ENCODE measurements around the gene CNTNAP4. TPM values are rescaled to one million over a fixed set of nuclear protein-coding genes. Genes with fewer than 3 reads are reported as not detected.

The CNTNAP4 gene
- not detected in 2 replicates for total RNA-seq (2014; rRNA removed; shearing (Covaris generic))

DNA sequence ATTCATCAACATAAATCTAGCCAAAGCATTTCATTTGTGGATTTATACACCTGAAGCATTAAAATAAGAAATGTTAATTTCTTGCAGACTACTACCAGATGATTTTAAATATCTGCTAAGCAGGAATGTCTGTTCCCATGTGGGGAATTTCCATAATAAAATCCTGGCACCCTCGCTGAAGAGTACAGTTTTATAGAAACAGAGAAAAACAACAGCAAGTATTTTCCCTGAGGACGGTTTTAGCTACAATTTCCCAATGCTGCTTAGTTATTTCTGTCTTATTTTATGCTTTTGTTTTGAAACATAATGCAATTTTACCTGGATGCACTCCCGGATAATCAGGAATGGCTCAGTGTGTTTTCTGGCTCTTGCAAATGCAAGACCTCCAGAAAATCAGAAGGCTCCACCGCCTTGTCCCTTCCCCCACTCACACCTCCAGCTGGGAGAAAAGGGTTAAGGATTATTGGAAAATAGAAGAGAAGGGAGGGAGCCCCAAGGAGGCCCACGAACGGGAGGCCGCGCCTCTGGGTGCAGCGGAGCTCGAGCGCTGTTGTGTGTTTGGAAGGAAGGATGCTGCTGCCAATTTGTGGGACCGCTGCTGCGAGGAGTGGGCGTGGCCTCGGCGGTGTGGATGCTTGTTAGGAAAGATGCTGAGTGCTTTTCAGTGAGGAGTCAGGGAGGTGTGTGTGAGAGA, at the start of gene CNTNAP4:
Gene CNTNAP4, plus strand, starts transcription at position 657 of the 694 bp plus-strand sequence. CDS start 262 bp downstream, outside the sequence.
- in situ Hi-C loops (cut with HindIII; ENCODE audit: low sequenced_read_pairs): no loop called here
- DNase-seq (ENCODE audit: low spot score): peak; percentile 95

DNA sequence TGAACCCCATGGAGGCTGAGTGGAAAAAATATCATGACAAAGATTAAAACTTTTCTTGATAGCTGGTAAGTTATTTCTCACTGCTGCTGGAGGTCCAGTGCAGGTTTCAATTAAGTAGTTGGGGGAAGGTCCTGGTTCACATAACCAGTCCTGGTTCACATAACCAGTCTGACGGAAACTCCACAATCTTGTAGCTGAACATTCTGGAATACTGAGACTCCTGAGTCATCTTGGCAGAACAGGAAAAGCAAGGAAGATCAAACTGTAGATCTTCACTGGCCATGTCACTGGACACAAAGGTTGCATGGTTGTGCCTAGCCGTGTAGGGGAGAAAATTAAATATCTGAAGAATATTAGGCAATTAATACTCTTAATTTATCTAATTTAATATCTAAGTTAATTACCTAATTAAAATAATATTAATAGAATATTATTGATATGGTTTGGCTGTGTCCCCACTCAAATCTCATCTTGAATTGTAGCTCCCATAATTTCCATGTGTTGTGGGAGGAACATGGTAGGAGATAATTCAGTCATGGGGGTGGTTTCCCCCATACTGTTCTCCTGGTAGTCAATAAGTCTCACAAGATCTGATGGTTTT, 48.6 kb upstream of the CNTNAP4 start:
- in situ Hi-C loops (cut with HindIII; ENCODE audit: low sequenced_read_pairs): no loop called here
- DNase-seq (ENCODE audit: low spot score): no peak

DNA sequence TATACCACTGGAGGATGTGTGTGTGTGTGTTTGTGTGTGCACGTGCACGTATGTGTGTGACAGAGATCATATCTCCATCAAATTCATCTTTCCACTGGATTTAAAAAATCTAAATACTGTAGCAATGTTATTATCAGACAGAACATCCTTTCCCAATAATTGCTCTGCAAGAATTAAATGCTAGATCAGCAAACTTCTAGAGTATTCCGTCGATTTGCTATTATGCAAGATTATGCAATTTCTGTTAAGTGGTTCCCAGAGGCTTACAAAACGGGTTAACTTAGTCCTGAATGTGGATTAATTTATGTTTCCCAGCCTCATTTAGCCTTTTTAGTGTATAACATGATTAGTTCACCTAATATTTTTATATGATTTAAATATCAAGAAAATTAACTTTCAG, 44.5 kb upstream of the CNTNAP4 start:
- DNase-seq (ENCODE audit: low spot score): no peak
- in situ Hi-C loops (cut with HindIII; ENCODE audit: low sequenced_read_pairs): no loop called here

DNA sequence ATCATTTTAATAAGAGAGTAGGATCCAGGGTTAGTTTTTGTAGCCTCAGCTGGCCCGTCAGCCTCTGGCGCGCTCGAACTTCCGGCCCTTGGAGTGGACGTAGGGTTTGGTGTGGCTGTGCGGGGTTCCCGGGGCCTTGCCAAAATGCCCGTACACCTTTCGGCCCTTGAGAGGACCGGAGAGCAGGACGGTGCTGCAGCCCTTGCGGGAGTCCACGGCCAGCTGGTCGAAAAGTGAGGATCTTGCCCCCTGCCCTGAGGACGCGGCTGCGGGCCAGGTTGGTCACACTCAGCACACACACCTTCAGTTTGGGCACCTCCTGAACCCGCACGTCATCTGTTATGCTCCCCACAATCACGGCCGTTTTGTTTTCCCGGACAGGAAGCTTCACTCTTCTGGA, 42.2 kb upstream of the CNTNAP4 start:
- in situ Hi-C loops (cut with HindIII; ENCODE audit: low sequenced_read_pairs): no loop called here
- no peak for DNase-seq (ENCODE audit: low spot score)

GRCh38 chr16:76235426-76235825, 41.8 kb upstream of the CNTNAP4 start:
- no peak for DNase-seq (ENCODE audit: low spot score)
- in situ Hi-C loops (cut with HindIII; ENCODE audit: low sequenced_read_pairs): no loop called here

DNA sequence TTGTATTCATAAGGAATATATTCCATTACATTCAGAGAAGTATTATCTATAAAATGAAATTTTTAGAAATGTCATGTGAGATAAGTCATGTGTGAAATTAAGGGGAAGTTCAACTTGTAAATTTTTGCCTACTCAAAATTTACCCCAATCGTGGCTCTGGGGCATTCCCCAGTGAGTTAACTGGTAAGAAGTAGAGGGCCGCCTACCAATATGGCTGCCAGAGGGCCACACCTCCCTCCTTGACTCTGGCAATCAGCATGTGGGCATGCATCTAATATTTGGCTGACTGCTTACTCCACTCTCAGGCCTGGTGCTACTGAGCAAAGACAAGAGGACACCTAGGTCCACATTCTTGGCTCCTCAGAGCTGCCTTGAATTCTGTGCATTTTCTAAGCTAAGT, 39.7 kb upstream of the CNTNAP4 start:
- no peak for DNase-seq (ENCODE audit: low spot score)
- in situ Hi-C loops (cut with HindIII; ENCODE audit: low sequenced_read_pairs): no loop called here

- DNase-seq (ENCODE audit: low spot score): no peak
- in situ Hi-C loops (cut with HindIII; ENCODE audit: low sequenced_read_pairs): no loop called here
Measured at GRCh38 chr16:76241755-76242154, 35.4 kb upstream of the CNTNAP4 start.

DNA sequence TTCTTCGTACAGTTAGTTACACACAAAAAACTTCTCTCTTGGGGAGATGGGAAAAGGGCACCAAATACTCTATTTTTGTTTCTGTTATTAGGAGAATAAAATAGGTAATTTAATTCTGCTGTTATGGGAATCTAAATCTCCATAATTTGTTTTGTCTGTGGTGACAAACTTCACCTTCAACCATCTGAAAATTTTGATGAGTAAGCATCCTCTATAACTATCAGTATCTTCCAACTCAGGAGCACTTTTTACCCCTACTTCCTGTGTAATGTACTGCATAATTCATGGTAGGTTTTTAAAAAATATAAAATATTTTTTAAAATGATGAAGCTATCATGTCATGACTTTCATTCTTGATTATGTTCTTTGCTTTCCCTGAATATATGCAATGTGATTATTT, 33.6 kb upstream of the CNTNAP4 start:
- in situ Hi-C loops (cut with HindIII; ENCODE audit: low sequenced_read_pairs): no loop called here
- no peak for DNase-seq (ENCODE audit: low spot score)

DNA sequence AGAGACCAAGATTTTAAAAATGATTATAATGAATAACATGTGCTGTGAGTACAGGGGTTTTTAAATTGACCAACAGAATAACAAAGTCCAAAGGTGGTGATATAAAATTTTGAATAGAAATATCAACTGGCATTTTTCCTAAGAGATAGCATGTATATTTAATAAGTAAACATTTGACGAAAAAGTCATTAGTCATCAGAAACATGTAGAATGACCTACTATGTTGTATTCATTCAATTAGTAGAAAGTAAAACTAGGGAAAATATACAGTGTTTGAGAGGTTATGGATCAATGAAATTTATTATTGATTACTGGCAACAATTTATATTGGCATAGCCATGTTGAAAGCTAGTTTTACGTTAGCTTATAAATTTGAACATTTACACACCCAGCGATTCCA, 30.6 kb upstream of the CNTNAP4 start:
- no peak for DNase-seq (ENCODE audit: low spot score)
- in situ Hi-C loops (cut with HindIII; ENCODE audit: low sequenced_read_pairs): no loop called here

GRCh38 chr16:76265434-76266045, 11.7 kb upstream of the CNTNAP4 start:
- in situ Hi-C loops (cut with HindIII; ENCODE audit: low sequenced_read_pairs): no loop called here
- DNase-seq (ENCODE audit: low spot score): no peak

DNA sequence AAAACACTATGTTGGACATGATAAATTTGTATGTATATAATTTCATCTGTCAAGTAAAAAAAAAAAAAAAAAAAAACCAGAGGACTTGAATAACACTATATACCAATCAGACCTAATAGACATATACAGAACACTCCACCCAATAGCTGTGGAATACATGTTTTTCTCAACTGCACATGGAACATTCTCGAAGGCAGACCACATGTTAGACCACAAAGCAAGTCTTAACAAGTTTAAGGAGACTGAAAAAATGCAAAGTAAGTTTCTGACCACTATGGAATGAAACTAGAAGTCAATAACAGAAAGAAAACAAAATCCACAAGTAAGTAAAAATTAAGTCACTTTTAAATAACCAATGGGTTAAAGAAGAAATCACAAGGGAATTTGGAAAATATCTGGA, 8.4 kb upstream of the CNTNAP4 start:
- in situ Hi-C loops (cut with HindIII; ENCODE audit: low sequenced_read_pairs): no loop called here
- DNase-seq (ENCODE audit: low spot score): no peak

- no peak for DNase-seq (ENCODE audit: low spot score)
- in situ Hi-C loops (cut with HindIII; ENCODE audit: low sequenced_read_pairs): no loop called here
Measured at GRCh38 chr16:76277460-76278030, 344 bp downstream of the CNTNAP4 start.

DNA sequence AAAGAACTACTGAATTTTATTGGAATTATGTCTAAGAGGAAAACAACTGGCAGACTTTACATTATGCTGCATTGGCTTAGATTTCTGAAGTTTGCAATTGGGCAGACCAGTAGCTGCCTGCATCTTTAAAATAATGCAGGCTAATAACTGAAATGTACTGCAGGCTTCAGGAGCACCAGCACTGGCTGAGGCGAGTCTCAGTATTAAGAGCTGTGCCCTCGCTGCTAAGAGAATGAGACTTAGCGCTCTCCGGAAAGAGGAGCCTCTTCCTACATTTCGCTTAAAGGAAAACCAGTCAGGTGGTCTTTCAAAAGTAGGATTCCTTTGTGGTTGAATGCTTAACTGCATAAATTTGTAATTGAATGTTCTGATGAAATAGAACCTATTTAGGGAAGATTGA, 885 bp downstream of the CNTNAP4 start:
- in situ Hi-C loops (cut with HindIII; ENCODE audit: low sequenced_read_pairs): no loop called here
- peak; percentile 82 for DNase-seq (ENCODE audit: low spot score)

DNA sequence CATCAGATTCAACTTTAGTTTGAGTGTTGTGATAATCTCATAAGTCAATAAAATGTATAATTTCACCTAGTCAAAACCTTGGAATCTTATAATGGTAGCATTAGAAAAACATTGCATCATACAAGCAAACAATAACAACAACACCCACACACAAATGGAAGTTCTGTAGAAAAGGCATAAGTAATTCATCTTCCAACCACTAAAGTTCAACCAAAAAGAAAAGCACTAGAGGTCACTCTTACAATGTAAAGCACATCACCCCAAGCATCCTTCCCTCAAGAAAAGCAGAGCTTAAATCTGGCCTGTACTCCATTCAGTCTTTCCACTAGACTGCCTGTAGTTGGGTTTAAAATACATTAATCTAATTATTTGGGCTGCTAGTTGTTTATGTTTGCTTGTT, 1.8 kb downstream of the CNTNAP4 start:
- in situ Hi-C loops (cut with HindIII; ENCODE audit: low sequenced_read_pairs): no loop called here
- peak; percentile 90 for DNase-seq (ENCODE audit: low spot score)

DNA sequence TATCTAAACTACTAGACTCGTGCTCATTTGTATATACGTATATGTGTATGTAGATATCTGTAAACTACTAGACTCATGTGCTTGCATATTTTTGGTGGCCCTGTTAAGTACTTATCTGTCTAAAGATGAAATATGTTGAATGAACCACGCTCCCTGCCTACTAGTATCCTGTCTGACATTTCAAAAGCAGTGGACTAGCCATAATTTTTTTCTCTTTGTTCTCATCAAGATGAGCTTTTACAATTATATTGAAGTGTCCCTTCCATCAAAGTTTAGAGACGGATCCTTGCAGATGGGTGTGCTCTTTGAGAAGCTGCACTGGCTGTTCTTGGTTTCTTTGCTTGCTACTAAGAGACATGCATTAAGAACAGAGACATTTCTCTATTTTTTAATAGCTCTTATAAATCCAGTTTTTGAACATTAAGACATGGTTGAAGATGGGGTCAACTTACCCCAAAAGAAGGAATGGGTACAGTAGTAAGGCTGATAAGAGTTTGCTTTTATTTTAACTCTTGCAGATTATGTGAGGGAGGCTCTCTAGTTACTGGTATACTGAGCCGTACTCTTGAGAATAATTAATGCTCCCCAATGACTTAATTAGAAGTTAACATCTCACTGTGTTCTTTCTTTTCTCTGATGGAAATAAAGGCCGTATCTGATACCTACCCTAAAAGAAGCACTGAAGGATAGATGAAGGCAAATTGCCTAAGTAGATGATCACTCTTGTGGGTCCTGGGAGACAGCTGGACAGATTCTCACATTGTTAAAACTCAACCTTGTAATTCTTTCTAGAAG, 3.4 kb downstream of the CNTNAP4 start:
- DNase-seq (ENCODE audit: low spot score): peak; percentile 68
- in situ Hi-C loops (cut with HindIII; ENCODE audit: low sequenced_read_pairs): no loop called here

GRCh38 chr16:76287466-76287865, 10.3 kb downstream of the CNTNAP4 start:
- peak; percentile 90 for DNase-seq (ENCODE audit: low spot score)
- in situ Hi-C loops (cut with HindIII; ENCODE audit: low sequenced_read_pairs): no loop called here

- in situ Hi-C loops (cut with HindIII; ENCODE audit: low sequenced_read_pairs): no loop called here
- DNase-seq (ENCODE audit: low spot score): no peak
Measured at GRCh38 chr16:76292218-76292617, 15.0 kb downstream of the CNTNAP4 start.

DNA sequence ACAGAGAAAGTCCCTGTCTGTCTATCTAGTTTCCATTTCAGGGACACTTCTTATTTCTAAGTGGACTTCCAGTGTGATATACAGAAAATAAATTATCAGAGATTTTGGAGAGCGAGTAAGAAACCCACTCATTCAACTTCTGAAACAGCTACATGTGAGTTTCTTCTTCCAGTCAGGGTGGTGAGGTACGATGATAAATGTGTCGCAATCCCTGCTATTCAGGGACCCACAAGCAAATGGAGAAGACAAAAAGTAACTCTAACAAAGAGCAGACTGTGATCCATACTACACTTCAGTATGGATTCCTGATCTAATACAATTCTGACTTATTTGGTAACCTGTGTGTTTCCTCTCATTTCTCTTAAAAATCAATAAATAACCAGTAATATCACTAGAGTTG, 16.8 kb downstream of the CNTNAP4 start:
- in situ Hi-C loops (cut with HindIII; ENCODE audit: low sequenced_read_pairs): no loop called here
- DNase-seq (ENCODE audit: low spot score): no peak

- in situ Hi-C loops (cut with HindIII; ENCODE audit: low sequenced_read_pairs): no loop called here
Measured at GRCh38 chr16:76294396-76295214, 17.4 kb downstream of the CNTNAP4 start.

More at GRCh38 chr16:76294396-76295214, 17.4 kb downstream of the CNTNAP4 start:
- no peak for DNase-seq (ENCODE audit: low spot score)
